H1 (cell line): ENCODE data around the gene SLC12A8. TPM values are rescaled to one million over a fixed set of nuclear protein-coding genes. Genes with fewer than 3 reads are reported as not detected.

ENCODE experiments used
- ASH2L ChIP-seq: fragments of 200-600, 300-600 bp; sonication (generic); IDR thresholded peaks from one replicate; pipeline ENCODE4 v1.7.1; 2017; ENCODE audit warnings: low read length
- BRCA1 ChIP-seq: IDR thresholded peaks from 2 replicates; pipeline ENCODE4 v1.6.1; 2012; ENCODE audit warnings: low read depth, low read length, improper control_type of control experiment
- CBX8 ChIP-seq: fragments of 300-800, 300-1000 bp; sonication (generic); IDR thresholded peaks from 2 replicates; pipeline ENCODE4 v1.7.1; 2016; ENCODE audit warnings: low read depth, low read length, borderline replicate concordance
- EP300 ChIP-seq, 2 experiments: IDR thresholded peaks; 1 replicate in 1 of 2; 2 replicates in 1 of 2; pipeline ENCODE4 v1.6.1; 2011 to 2012; ENCODE audit warnings: low read depth in 2 of 2, low read length in 2 of 2, mild to moderate bottlenecking in 2 of 2, borderline replicate concordance in 1 of 2, inconsistent platforms in 1 of 2, moderate library complexity in 1 of 2
- EZH2 ChIP-seq: fragments of 200-600 bp; sonication (generic); IDR thresholded peaks from 2 replicates; pipeline ENCODE4 v1.7.1; 2012; ENCODE audit warnings: low read depth, mild to moderate bottlenecking, moderate library complexity, low read length, inconsistent platforms; ENCODE audit not compliant: severe bottlenecking
- KDM4A ChIP-seq: IDR thresholded peaks from one replicate; pipeline ENCODE4 v1.7.1; 2012; ENCODE audit warnings: low read depth, mild to moderate bottlenecking, moderate library complexity, low read length, inconsistent platforms; ENCODE audit not compliant: severe bottlenecking
- SP4 ChIP-seq: IDR thresholded peaks from 2 replicates; pipeline ENCODE4 v1.6.1; 2012; ENCODE audit warnings: low read length, inconsistent platforms
- TCF12 ChIP-seq: IDR thresholded peaks from 2 replicates; pipeline ENCODE4 v1.6.1; 2011; ENCODE audit warnings: low read depth, mild to moderate bottlenecking, low read length
- polyA plus RNA-seq, 7 experiments: library from polyadenylated mRNA; depleted of rRNA in 3 of 7; stranded (reverse) in 5 of 7; unstranded in 2 of 7; fragments of >200 nt in 5 of 7; fragments of 200-250 nt in 2 of 7; gene quantifications; 1 replicate in 5 of 7; 2 replicates in 1 of 7; 4 replicates in 1 of 7; pipeline versions ENCODE4 v1.2.1 to v1.2.3, GENCODE V29; 2011 to 2013; ENCODE audit warnings: missing spikeins in 2 of 7, mixed read lengths in 2 of 7
- total RNA-seq: library from RNA; stranded (reverse); fragmentation: NEBNext Ultra II Directional; extraction: Animal tissue kit (Norgen Biotek cat#: 25700); gene quantifications from 2 replicates; pipeline ENCODE4 v1.2.1, GENCODE V29; 2021

SLC12A8 gene
- total and polyA plus RNA-seq, 2 of the 8 experiments (the other 6 are each of a cell fraction or from before 2014, with no cell fraction given) = 13.7 to 14.4 TPM

GRCh38 chr3:125186261-125186787, 26.2 kb downstream of the SLC12A8 start (continued):
- TF ChIP-seq TCF12 (no peak), BRCA1 (no peak), KDM4A (no peak), EP300 (IDR thresholded peaks at IDR 0.05; ENCODE audit: borderline replicate concordance in 1 of 2, low read depth in 2 of 2, low read length in 2 of 2) (no peak), CBX8 (no peak), SP4 (no peak), ASH2L (no peak), EZH2 (no peak)
